NCI-H2196 (cell line): ENCODE results near the gene NOL3.
A peak's percentile ranks its signal among the peaks of the same experiment; 100 is the strongest.

Source experiments
- DNase-seq: peaks from one replicate; lab custom pipeline; 2025; ENCODE audit not compliant: unreplicated experiment; lab: John Stamatoyannopoulos, UW

Gene NOL3

DNA sequence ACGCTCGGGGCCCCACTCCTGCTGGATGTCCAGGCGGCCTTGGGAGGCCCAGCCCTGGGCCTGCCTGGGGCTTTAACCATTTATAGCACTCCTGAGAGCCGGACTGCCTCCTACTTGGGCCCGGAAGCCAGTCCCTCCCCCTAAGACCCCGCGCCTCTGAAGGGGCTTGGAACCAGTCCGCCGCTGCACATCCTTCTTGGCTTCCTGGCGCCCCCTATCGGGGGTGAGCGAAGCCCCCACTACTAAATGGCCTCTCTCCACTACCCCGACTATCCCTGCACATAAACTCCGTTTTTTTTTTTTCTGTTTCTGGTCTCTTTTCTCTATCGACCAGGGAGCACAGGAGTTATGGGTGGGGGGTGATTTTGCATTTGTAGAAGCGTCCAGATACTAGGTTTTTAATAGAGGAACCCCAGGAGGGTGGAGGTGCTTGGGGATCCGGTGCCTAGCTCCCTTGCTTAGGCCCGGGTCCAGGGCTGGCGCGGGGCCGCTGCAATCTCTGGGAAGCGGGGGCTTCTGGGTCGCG, 633 bp upstream of the NOL3 start:
- no peak for DNase-seq

DNA sequence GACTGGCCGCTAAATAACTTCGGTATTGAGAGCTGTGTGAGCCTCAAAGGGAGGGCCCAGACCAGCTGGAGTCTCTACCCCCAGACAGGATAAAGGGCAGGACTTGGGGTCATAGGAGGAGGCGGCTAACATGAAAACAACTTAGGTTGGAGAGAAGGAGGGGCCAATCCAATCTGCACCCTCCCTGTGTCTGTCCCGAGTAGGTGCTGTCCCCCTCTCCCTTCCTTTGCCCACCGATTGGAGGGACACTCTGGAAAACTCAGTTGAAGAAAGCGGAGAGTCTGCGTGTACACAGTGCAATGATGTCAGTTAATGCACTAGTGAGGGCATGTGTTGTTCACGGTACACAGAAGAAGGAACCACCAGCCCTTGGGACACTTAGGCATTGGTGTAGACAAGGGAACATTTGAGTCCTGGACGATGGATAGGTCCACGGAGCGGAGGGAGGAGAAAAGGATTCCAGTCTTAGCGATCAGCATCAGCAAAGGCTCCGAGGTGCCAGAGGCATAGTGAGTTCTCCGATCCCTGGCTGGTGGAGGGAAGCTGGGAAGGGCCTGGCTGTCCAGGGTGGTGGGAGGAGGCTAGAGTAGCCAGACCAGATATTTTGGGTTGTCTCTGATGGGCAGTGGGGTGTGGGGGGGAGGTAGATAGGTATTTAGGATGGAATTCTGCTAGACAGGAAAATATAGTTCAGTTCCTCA, 761 bp downstream of the NOL3 start:
- no peak for DNase-seq

DNA sequence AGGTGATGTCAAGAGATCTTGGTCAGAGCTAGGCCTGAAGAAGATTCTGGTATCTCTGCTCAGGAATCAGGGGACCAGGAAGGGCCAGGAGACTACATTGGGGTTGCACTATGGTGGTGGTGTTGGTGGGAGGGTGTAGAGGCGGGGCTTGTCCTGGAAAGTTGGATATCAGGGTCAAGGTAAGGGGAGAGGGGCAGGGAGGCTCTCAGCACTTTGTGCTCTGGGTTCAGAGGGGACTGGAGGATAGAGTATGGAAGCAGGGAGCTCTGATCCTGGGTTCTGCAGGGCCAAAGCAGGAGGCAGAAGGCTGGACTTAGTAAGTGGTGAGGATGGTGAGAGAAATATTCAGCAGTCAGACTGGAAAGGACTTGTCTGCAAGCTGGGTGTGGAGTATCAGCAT, 3.0 kb downstream of the NOL3 start:
- no peak for DNase-seq

DNA sequence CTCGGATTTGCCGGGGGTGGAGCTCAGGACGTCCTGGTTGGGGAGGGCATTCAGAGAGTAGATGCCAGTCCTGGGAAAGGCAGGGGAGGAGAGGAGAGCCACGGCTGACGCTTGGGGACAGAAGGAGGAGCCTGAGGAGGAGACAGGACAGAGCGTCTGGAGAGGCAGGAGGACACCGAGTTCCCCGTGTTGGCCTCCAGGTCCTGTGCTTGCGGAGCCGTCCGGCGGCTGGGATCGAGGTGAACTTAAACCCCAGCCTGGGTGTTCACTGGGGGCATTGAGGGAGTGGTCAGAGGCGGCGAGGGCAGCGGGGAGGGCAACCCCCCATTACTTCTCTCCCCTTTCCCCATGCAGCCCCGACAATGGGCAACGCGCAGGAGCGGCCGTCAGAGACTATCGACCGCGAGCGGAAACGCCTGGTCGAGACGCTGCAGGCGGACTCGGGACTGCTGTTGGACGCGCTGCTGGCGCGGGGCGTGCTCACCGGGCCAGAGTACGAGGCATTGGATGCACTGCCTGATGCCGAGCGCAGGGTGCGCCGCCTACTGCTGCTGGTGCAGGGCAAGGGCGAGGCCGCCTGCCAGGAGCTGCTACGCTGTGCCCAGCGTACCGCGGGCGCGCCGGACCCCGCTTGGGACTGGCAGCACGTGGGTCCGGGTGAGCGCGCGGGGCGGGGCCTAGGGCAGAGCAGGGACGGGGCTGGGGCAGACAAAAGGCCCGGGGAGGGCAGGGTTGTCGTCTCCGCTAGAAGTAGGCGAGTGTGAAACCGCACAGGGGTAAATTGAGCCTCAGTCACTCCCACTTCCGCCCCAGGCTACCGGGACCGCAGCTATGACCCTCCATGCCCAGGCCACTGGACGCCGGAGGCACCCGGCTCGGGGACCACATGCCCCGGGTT, 3.7 kb downstream of the NOL3 start:
- peak; percentile 73 for DNase-seq

DNA sequence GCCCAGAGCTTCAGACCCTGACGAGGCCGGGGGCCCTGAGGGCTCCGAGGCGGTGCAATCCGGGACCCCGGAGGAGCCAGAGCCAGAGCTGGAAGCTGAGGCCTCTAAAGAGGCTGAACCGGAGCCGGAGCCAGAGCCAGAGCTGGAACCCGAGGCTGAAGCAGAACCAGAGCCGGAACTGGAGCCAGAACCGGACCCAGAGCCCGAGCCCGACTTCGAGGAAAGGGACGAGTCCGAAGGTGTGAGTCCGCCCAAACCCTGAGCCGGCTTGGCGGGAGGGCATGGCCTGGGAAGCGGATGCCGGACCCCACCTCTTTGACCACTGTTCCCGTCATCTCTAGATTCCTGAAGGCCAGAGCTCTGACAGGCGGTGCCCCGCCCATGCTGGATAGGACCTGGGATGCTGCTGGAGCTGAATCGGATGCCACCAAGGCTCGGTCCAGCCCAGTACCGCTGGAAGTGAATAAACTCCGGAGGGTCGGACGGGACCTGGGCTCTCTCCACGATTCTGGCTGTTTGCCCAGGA, 4.4 kb downstream of the NOL3 start:
- DNase-seq: no peak

DNA sequence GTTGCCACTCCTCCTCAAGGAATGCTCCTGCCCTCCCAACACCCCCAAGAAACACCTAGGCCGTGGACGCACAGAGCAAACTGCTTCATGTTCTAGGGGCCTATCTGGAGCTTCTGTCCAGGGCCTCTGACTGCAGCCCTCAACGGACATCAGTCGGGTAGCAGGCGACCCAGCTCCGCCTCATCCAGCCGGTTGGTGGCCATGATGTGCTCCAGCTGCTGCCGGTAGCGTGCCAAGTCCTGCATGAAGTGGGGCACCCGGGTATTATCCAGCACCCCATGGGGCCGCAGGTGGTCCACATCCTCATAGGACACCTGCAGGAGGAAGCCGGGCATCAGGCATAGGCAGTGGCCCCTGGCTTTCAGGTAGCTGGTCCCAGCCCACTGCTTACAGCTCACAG, 6.3 kb downstream of the NOL3 start:
- DNase-seq: no peak

DNA sequence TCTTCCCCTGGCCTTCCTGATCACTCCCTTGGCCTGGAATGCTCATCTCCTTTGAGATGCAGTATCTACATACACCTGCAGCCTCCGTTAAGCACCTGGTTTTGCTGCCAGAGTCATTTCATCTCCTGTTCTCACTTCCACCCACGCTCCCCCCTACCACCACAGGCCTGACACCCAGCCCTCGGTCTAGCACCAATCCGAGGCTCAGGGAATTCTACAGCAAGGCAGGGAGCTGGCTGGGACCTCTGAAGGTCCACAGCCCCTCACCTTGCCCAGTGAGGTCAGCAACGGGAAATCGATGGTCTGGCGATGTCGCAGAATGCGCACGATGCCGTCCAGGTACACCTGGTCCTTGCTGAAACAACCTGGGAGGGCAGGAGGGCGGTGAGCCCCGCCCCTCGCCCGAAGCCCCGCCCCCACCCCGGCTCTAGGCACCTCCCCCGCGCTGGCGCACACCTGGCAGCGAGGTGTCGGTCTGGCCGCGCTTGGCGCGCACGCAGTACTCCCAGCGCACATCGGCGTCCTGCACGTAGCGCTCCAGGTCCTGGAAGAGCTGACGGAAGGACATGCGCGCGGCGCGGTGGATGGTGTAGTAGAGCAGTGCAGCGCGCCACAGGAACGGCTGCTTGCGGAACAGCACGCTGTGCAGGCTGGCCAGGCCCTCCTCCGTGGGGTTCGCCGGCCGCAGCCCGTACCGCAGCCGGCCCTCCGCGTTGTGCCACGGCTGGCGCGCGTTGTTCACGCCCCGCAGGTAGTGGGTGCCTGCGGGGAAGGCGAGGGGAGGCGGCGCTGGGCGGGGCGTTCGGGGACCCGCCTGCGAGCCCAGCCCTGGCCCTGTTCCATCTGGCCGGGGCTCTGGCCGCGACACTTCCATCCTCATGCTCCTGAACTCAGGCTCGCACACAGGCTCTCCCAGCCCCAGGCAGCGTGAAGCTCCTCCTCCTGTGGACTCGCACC, 7.7 kb downstream of the NOL3 start:
- DNase-seq: peak; percentile 79

DNA sequence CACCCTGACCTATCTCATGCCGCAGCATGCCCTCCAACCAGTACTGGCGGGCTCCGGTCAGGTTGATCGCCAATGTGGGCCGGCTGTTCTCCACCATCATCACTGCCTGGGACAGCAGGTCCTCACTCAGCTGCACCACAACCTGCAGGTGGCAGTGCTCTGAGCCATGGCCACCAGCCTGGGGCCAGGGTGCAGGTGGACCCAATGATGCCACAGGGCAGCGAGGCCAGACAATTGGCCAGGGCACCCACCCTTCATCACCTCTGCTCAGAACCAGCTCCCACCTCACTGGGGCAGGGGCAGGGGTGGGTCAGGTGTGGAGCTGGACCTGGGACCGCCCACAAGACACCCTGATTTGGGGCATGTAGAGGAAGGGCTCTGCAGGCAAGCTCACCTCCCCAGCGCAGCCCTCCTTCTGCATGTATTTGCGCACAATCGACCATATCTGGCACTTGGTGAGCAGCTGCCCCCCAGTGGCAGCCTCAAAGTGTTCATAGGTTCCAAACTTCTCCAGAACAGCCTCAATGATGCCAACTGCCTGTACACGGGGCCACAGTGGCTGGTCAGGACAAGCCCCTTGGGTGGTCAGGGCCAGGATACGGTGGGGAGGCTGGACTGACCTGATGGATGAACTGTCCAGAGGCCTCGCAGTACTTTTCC, 9.2 kb downstream of the NOL3 start:
- peak; percentile 1 for DNase-seq

DNA sequence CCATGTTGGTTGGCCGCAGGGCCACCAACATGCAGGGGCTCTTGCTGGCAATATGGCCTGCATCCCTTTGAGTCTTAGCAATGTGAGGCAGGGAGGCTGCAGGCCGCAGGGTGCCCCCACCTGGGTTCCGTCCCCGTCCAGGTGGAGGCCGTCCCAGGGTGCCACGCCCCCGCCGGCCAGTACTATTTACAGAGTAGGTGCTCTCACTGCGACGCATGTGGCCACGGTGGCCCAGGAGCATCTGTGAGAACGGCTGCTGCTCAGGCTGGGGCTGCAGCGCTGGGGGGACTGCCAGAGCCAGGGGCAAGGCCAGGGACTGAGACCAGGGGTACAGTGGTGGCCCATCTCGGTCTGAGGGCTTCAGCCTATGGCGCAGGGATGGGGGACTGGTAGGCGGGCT, 9.8 kb downstream of the NOL3 start:
- DNase-seq: no peak

DNA sequence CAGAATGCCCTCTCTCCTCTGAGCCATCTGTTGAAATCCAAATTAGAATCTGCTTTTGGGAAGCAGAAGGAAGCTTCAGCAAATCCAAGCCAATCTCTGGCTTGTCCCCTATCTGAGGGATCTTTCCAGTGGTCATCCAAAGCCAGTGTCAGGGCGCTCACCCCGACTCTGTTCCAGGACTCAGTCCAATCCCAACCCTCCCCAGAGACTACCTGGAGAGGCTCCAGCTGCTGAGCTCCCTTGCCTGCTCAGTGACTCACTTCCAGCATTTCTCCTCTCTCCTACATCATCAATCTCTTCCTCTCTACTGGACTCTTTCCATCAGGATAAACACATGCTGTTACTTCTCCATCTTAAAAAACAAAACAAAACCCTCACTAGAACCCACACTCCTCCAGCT, 11.0 kb downstream of the NOL3 start:
- no peak for DNase-seq

DNA sequence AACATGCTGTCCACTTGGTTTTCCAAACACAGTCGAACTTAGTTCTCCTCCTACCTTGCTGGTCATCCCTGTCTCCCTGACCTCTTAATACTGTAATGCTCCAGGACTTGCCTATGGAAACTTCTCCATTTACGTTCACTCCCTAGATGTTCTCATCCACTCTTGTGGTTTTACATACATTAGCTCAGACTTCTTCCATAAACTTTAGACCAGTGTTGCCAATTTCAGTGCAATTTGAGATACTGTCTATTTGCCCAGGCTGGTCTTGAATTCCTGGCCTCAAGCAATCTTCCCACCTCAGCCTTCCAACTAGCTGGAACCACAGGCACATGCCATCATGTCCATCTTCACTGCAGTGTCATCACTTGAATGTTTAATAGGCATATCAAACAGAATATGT, 11.9 kb downstream of the NOL3 start:
- no peak for DNase-seq

DNA sequence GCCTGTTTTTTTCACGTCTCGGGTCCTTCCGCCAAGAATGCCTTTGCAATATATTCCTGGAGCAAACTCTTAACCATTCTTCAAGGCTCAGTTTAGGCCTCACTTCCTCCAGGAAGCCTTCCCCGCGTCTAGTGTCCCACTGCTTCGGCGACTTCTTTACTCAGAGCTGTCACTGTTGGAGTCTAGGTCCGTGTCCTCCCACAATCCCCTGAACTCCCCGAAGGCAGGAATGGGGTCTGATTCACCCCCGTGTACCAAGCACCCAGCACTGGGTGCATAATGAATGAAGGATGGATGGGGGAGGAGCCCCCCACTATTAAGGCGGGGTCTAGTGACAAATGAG, 12.9 kb downstream of the NOL3 start:
- DNase-seq: no peak

DNA sequence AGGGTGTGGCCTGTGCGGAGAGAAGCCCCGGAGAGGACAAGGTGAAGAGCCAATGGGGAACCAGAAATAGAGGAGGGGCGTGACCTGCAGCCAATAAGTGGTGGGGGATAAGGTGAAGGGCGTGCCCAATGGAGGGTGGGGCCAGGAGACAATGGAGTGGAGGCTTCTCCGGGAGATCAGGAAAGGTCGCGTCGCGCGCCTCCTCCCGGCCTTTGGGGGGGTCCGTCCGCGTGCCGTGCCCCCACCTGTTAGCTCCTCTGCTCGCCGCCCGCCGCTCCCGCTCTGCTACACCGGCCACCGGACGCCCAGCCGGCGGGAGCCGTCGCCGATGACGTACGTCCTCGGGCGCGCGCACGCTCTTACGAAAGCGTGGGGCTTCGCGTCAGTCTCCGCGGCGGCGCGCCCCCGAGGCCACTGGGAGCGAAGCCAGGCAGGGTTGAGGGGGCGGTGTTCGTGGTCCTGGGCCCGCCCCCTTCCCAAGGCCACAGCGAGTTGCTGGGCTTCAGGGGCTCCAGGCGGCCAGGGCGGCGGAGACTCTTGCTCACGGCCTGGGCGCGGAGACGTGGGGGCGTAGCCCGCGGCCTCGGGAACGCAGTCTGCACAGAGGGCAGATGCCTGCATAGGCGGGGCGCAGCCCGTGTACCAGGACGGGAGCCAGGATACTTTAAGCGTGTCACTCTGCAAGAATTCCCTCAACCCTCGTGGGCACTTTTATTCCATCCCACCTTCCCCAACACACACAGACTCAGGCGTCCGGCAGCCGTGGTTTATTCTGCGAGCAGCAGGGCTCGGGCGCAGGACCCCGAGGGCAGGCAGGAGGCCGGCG, 13.5 kb downstream of the NOL3 start, which contains the start of gene MATCAP1:
MATCAP1 (minus strand) TSS at position 337 of the 826 bp plus-strand sequence. CDS start 3,353 bp downstream, outside the sequence.
- DNase-seq: peak; percentile 88

DNA sequence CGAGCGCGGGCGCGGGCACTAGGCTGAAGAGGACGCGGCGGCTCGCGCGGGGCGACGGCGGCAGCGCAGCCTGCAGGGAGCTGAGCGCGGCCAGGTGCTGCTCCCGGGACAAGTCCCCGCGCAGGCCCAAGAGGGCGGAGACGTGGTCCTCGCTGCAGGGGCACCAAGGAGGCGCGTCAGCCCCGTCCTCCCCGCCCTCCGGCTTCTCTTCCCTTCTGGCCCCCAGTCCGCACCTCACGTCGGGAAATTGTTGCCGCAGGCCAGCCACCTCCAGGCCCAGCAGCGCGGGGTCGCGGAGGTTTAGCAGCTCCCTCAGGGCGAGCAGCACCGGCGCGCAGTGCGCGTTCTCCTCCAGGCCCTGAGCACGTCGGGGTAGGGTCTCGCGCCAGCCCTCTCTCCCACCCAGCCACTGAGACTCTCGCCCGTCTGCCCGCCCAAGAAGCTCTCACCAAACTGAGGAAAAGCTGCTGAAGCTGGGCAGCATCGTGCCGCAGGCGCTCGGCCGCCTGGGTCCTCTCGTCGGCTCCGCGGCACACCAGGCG, 14.2 kb downstream of the NOL3 start:
- DNase-seq: peak; percentile 35

DNA sequence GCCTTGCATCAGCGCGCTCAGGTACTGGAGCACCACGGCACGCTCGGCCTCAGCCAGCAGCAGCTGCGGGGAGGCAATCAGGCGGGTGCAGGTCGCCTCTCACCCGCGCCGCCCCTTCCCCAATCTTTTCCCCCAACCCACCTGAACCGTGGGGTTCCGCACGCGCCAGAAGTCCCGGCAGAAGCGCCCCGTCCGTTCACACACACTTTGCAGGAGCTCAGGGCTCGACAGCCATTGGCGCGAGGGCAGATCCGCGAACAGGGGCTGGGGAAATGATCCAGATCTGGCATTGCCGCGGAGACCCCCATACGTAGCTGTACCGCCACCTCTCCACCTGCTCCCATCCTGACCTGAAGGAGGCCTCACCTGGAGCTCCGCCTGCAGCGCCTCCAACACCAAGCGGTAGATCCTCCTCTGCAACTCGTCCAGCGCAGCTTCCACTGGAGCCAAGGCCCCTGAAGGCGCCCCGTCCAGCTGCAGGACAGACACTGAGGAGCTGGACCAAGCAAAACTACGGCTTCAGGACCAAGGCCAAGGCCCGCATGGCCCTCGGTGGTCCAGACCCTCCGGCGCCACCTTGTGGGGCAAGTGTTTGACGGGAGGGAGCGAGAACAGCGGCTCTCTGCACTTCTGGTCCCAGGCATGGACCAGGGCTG, 14.8 kb downstream of the NOL3 start:
- DNase-seq: peak; percentile 66

DNA sequence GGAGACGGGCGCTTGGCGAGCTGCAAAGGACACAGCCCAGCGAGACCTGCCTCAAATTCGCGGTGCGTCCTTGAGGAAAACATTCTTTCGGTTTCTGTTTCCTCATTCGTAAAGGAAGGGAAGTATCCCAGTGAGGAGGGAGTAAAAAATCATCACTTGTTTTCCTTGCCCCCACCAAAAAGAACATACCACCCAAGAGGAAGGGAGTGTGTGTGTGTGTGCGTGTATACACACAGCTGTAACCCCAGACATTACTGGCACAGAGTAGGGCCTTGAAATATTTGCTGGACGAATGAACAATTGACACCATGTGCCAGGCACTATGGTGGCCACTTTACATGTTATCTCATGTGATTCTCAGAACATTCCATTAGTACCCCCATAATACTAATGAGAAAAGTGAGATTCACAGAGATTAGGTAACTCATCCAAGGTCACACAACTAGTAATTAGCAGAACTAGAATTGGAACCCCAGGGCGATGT, 15.4 kb downstream of the NOL3 start:
- no peak for DNase-seq

DNA sequence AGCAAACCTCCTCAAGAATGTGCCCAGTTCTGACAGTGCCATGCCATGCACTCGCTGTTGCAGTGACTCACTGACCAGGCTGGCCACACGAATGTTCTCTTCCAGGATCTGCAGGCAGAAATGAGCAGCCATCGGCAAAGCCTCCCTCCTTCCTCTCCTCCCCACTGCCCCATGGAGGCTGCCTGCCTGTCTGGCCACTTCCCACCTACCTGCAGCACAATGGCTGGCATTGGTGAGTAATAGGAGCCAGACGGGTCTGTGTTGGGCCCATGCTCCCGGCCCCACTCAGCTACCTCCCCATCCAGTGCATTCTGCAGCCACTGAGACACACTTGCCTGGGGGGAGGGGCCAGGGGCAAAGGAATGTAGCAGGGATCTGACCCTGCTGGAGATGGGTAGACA, 16.2 kb downstream of the NOL3 start:
- no peak for DNase-seq

DNA sequence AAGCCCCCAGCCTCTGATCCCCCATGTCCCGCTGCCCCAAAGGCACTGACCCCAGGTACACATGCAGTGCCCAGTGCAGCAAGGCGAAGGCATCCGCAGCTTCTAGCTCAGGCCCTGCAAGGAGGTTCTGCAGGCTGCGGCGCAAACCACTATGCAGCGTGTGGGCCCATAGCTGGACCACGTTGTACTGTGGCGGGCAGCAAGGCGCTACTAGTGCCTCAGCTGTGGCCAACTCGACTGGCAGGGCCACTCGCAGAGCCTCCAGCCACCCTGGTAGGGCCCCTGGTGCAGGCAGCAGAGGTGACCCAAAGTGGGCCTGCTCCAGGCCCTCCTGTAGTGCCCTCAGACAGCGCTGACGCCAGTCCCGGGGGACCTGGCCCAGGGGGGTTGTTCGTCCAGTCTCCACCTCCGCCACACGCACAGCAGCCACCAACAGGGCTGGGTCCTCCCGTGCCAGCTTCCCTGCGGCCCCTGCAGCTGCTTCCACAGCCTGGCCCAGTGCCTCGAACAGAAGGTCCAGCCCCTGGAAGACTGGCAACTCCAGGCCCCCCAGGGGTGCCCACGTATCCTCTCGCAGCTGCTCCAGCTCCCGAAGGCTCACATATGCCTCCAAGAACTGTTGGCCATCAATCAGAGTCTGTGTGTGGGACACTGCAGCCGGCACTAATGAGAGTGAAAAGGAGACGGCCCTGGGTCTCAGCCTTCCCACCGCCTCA, 17.0 kb downstream of the NOL3 start:
- no peak for DNase-seq
